Measurements from ENCODE around the gene DLG3. TPM values are rescaled to one million over a fixed set of nuclear protein-coding genes. Genes with fewer than 3 reads are reported as not detected.

Gene DLG3
- total and polyA plus RNA-seq, 10 of the 15 experiments (the other 5 are each of a cell fraction or from before 2014, with no cell fraction given) = 1.3 to 32.2 (median 3.9) TPM

GRCh38 chrX:70479247-70479921 is 34.7 kb downstream of the DLG3 start:
- H3K4me1 ChIP-seq (ENCODE audit: control insufficient read depth, insufficient read depth, low read length) = no peaks in the 10 kb centered on the region
- H3K36me3 ChIP-seq (ENCODE audit: control insufficient read depth in 2 of 2, insufficient read depth in 2 of 2, low read length in 1 of 2) = no peaks in the 10 kb centered on the region
- ChIA-PET SMC1A (ENCODE audit: uncharacterized antibody, unreplicated experiment) (interaction anchor here (0.8 kb wide), 1 partner anchor 11 kb away, joined by 3 read pairs; no protein-coding TSS in a partner anchor), POLR2A (interaction anchor here (0.6 kb wide), 1 partner anchor 48 kb away, joined by 3 read pairs; no protein-coding TSS in a partner anchor), RAD21 (ENCODE audit: unreplicated experiment) (interaction anchor here (1.1 kb wide), 1 partner anchor 185 kb away, joined by 5 read pairs; no protein-coding TSS in a partner anchor), CTCF (interaction anchor here (0.7 to 1.3 kb wide), 3 partner anchors 19 to 75 kb away, joined by 3 to 4 read pairs (median 3); no protein-coding TSS in a partner anchor)
- no peak for DNase-seq (ENCODE audit: low read depth, low spot score)
- no peak for ATAC-seq
- H2AFZ ChIP-seq (ENCODE audit: control insufficient read depth, low read depth, low read length) = no peak overlapping the region
- H3K27me3 ChIP-seq (replicated peaks in 1 of 2; ENCODE audit: control insufficient read depth in 2 of 2, insufficient read depth in 2 of 2, low read length in 1 of 2) = no peaks in the 10 kb centered on the region
- intact Hi-C loops (cut with micrococcal nuclease; ENCODE audit: unreplicated experiment) (no loop called here), in situ Hi-C loops (cut with MboI) (no loop called here)
- H4K20me1 ChIP-seq (ENCODE audit: control insufficient read depth, insufficient read depth) = no peaks in the 10 kb centered on the region
- H3K9me3 ChIP-seq (replicated peaks; ENCODE audit: control insufficient read depth, insufficient read depth, low read length) = no peaks in the 10 kb centered on the region
- no peak overlapping the region for H3K4me3 ChIP-seq
- FAIRE-seq = no peak
- TF ChIP-seq TAF1 (IDR thresholded peaks at IDR 0.05; ENCODE audit: borderline replicate concordance, low read depth, low read length) (no peak), WRNIP1 (IDR thresholded peaks at IDR 0.05; ENCODE audit: borderline replicate concordance, low read depth, low read length) (no peak), TCF3 (IDR thresholded peaks at IDR 0.05; ENCODE audit: borderline replicate concordance, insufficient read depth, low read depth, low read length) (no peak), GATAD2B (conservative IDR thresholded peaks at IDR 0.05; ENCODE audit: low read depth) (no peak), BCL11A (IDR thresholded peaks at IDR 0.05; ENCODE audit: low read depth, low read length) (no peak), BCLAF1 (IDR thresholded peaks at IDR 0.05) (no peak), SP1 (IDR thresholded peaks at IDR 0.05; ENCODE audit: low read depth, low read length) (no peak), POU2F2 (IDR thresholded peaks at IDR 0.05; ENCODE audit: borderline replicate concordance, low read depth, low read length) (no peak), EP300 (IDR thresholded peaks at IDR 0.05; ENCODE audit: borderline replicate concordance in 1 of 2, control insufficient read depth in 1 of 2, low read depth in 2 of 2, low read length in 2 of 2) (no peak), SRF (IDR thresholded peaks at IDR 0.05; ENCODE audit: low read depth in 2 of 2, low read length in 2 of 2) (no peak), SMARCA5 (IDR thresholded peaks at IDR 0.05) (no peak), LARP7 (IDR thresholded peaks at IDR 0.05) (no peak)
- H3K27ac ChIP-seq (ENCODE audit: control insufficient read depth, insufficient read depth) = no peak overlapping the region
- no peak overlapping the region for H3K9ac ChIP-seq (ENCODE audit: control insufficient read depth, insufficient read depth, low read length)
- no peak overlapping the region for H3K4me2 ChIP-seq (ENCODE audit: control insufficient read depth, insufficient read depth)
- BruUV-seq (replicated peaks) = no TSS peak
- H3K79me2 ChIP-seq (ENCODE audit: control insufficient read depth, insufficient read depth, low read length) = no peaks in the 10 kb centered on the region
- 28% methylated on average over 4 of the region's 4 CpGs for WGBS (ENCODE audit: insufficient coverage, insufficient replicate concordance, low lambda C conversion rate, missing lambda C conversion rate)
